ENCODE data around the gene ACAP2.
"Not testable (repeated sequence)": the region's sequence is repeated elsewhere in the genome, so short reads cannot be mapped to it uniquely, and the experiment has no call there.

Gene ACAP2

GRCh38 chr3:195442573-195443390 lies at the start of gene ACAP2:
TSS of gene ACAP2 (minus strand) at chr3:195443020. CDS start at chr3:195442847, 173 bp downstream.
- peak; percentile 99 for DNase-seq

GRCh38 chr3:195475614-195476013 lies 32.8 kb upstream of the ACAP2 start:
- no peak for DNase-seq

GRCh38 chr3:195475116-195475515 lies 32.3 kb upstream of the ACAP2 start:
- DNase-seq, result not testable (repeated sequence)

- DNase-seq, result no peak
Measured at GRCh38 chr3:195468841-195469240, 26.0 kb upstream of the ACAP2 start.

GRCh38 chr3:195468391-195468776 lies 25.6 kb upstream of the ACAP2 start:
- no peak for DNase-seq

- DNase-seq, result no peak
Measured at GRCh38 chr3:195467641-195468390, 25.0 kb upstream of the ACAP2 start.

- no peak for DNase-seq
Measured at GRCh38 chr3:195466251-195466650, 23.4 kb upstream of the ACAP2 start.

GRCh38 chr3:195462922-195463321 lies 20.1 kb upstream of the ACAP2 start:
- DNase-seq, result not testable (repeated sequence)

GRCh38 chr3:195462308-195462610 lies 19.4 kb upstream of the ACAP2 start:
- no peak for DNase-seq

GRCh38 chr3:195461594-195462307 lies 18.9 kb upstream of the ACAP2 start:
- no peak for DNase-seq

- DNase-seq, result no peak
Measured at GRCh38 chr3:195460091-195460713, 17.4 kb upstream of the ACAP2 start.

GRCh38 chr3:195458316-195458717 lies 15.5 kb upstream of the ACAP2 start:
- DNase-seq, result peak; percentile 21

GRCh38 chr3:195455789-195456188 lies 13.0 kb upstream of the ACAP2 start:
- peak; percentile 18 for DNase-seq

- no peak for DNase-seq
Measured at GRCh38 chr3:195453236-195453635, 10.4 kb upstream of the ACAP2 start.

GRCh38 chr3:195451373-195452015 lies 8.7 kb upstream of the ACAP2 start:
- DNase-seq, result no peak

- no peak for DNase-seq
Measured at GRCh38 chr3:195450731-195451229, 8.0 kb upstream of the ACAP2 start.

GRCh38 chr3:195448205-195448875 lies 5.5 kb upstream of the ACAP2 start:
- no peak for DNase-seq

- no peak for DNase-seq
Measured at GRCh38 chr3:195447201-195447600, 4.4 kb upstream of the ACAP2 start.

- no peak for DNase-seq
Measured at GRCh38 chr3:195446359-195446758, 3.5 kb upstream of the ACAP2 start.

- DNase-seq, result no peak
Measured at GRCh38 chr3:195445885-195446284, 3.1 kb upstream of the ACAP2 start.

- no peak for DNase-seq
Measured at GRCh38 chr3:195443391-195443989, 670 bp upstream of the ACAP2 start.

Measured in CD4-positive, alpha-beta T cell treated with Interleukin-17A for 4 hours (primary cell).